Prostate gland (tissue), 2 donors: ENCODE data around the gene VPS16.

Source experiments
- CTCF ChIP-seq, 4 experiments: fragments of 200-600 bp in 2 of 4; fragments of 450-650 bp in 2 of 4; sonication (generic) in 2 of 4; IDR thresholded peaks; 1 replicate in 3 of 4; 2 replicates in 1 of 4; pipeline ENCODE4 v1.5.1; 2016 to 2019; ENCODE audit warnings: antibody characterized with exemption in 4 of 4, mild to moderate bottlenecking in 2 of 4, moderate library complexity in 2 of 4
- POLR2A ChIP-seq: fragments of 450-650 bp; IDR thresholded peaks from one replicate; pipeline ENCODE4 v1.6.1; 2016; ENCODE audit warnings: antibody characterized with exemption, mild to moderate bottlenecking

GRCh38 chr20:2914160-2914559, 73.6 kb downstream of the VPS16 start:
- TF ChIP-seq CTCF (IDR thresholded peaks at IDR 0.05) (no peak), POLR2A (no peak)
